Ovary (tissue), 3 donors: ENCODE data around the gene SHISA9.

ENCODE experiments used
- CTCF ChIP-seq, 3 donors: fragments of 450-650 bp in 2 of 3; fragments of 200-600 bp in 1 of 3; IDR thresholded peaks; one replicate each; pipeline versions ENCODE4 v1.5.1 to v1.8.0; 2016 to 2022; ENCODE audit warnings: antibody characterized with exemption in 3 of 3, mild to moderate bottlenecking in 1 of 3
- POLR2A ChIP-seq: fragments of 450-650 bp; IDR thresholded peaks from one replicate; pipeline ENCODE4 v1.6.1; 2017; ENCODE audit warnings: antibody characterized with exemption, mild to moderate bottlenecking, moderate library complexity
- donor health status: DM: no; HTN: no; CAD: no.

GRCh38 chr16:13076878-13077277 lies 175.5 kb downstream of the SHISA9 start:
- TF ChIP-seq POLR2A (no peak), CTCF (IDR thresholded peaks at IDR 0.05) (no peak)
